GM23338 (cell line): ENCODE data around the gene PDE4B. TPM values are rescaled to one million over a fixed set of nuclear protein-coding genes. Genes with fewer than 3 reads are reported as not detected.
A peak's percentile ranks its signal among the peaks of the same experiment; 100 is the strongest.

Experiments
- ATAC-seq: fragments of 200-7000 bp; cut with Tn5 transposase; 3 replicates; pipeline ENCODE4 v1.9.1; 2020
- DNase-seq: peaks from one replicate; pipeline ENCODE4 v3.0.0-alpha.2; 2015; ENCODE audit warnings: low spot score
- H2AFZ ChIP-seq: fragments of 200-600 bp; sonication (generic); 2 replicates; pipeline ENCODE4 v1.8.0; 2016; ENCODE audit warnings: antibody characterized with exemption, mild to moderate bottlenecking, moderate library complexity
- H3F3A ChIP-seq: fragments of 200-600 bp; sonication (generic); replicated peaks from 2 replicates; pipeline ENCODE4 v1.8.0; 2017; ENCODE audit warnings: antibody characterized with exemption, mixed run types, low read depth
- H3K27ac ChIP-seq: fragments of 200-600 bp; sonication (generic); 2 replicates; pipeline ENCODE4 v1.6.1; 2016; ENCODE audit warnings: low read depth
- H3K27me3 ChIP-seq: fragments of 200-600 bp; sonication (generic); 2 replicates; pipeline ENCODE4 v1.8.0; 2016; ENCODE audit warnings: mild to moderate bottlenecking, mixed run types, moderate library complexity; ENCODE audit not compliant: insufficient read depth
- H3K36me3 ChIP-seq: fragments of 200-600 bp; sonication (generic); 2 replicates; pipeline ENCODE4 v1.8.0; 2016; ENCODE audit warnings: mild to moderate bottlenecking; ENCODE audit not compliant: insufficient read depth
- H3K4me1 ChIP-seq: fragments of 200-600 bp; sonication (generic); 2 replicates; pipeline ENCODE4 v1.8.0; 2016; ENCODE audit warnings: mild to moderate bottlenecking, moderate library complexity; ENCODE audit not compliant: insufficient read depth
- H3K4me2 ChIP-seq: fragments of 200-600 bp; sonication (generic); 2 replicates; pipeline ENCODE4 v1.7.1; 2017; ENCODE audit warnings: mixed run types
- H3K4me3 ChIP-seq: fragments of 200-600 bp; sonication (generic); 2 replicates; pipeline ENCODE4 v1.6.1; 2016; ENCODE audit warnings: mixed run types
- H3K79me2 ChIP-seq: fragments of 200-600 bp; sonication (generic); replicated peaks from 2 replicates; pipeline ENCODE4 v1.8.0; 2017; ENCODE audit warnings: mild to moderate bottlenecking; ENCODE audit not compliant: insufficient read depth
- H3K9me2 ChIP-seq: fragments of 200-600 bp; sonication (generic); 2 replicates; pipeline ENCODE4 v1.8.0; 2017; ENCODE audit not compliant: insufficient read depth
- H4K20me1 ChIP-seq: fragments of 200-600 bp; sonication (generic); replicated peaks from 2 replicates; pipeline ENCODE4 v1.8.0; 2017; ENCODE audit warnings: mild to moderate bottlenecking; ENCODE audit not compliant: insufficient read depth
- H3K27ac Mint-ChIP-seq: 2 replicates; pipeline ENCODE4 v1.8.0; 2020; ENCODE audit warnings: inconsistent platforms, mild to moderate bottlenecking, moderate library complexity, mixed read lengths
- H3K27me3 Mint-ChIP-seq: 3 replicates; pipeline ENCODE4 v1.8.0; 2022; ENCODE audit warnings: low read depth, mild to moderate bottlenecking, moderate library complexity, mixed read lengths, inconsistent platforms; ENCODE audit not compliant: insufficient read depth, poor library complexity
- H3K36me3 Mint-ChIP-seq: 3 replicates; pipeline ENCODE4 v1.8.0; 2021; ENCODE audit warnings: low read depth, mild to moderate bottlenecking, inconsistent platforms, moderate library complexity, mixed read lengths
- H3K4me1 Mint-ChIP-seq: 3 replicates; pipeline ENCODE4 v1.8.0; 2020; ENCODE audit warnings: mild to moderate bottlenecking, inconsistent platforms, mixed read lengths
- H3K4me3 Mint-ChIP-seq: 3 replicates; pipeline ENCODE4 v1.8.0; 2021; ENCODE audit warnings: moderate library complexity, mild to moderate bottlenecking, inconsistent platforms, mixed read lengths
- H3K9me3 Mint-ChIP-seq: 3 replicates; pipeline ENCODE4 v1.8.0; 2020; ENCODE audit warnings: moderate library complexity, mild to moderate bottlenecking, inconsistent platforms, mixed read lengths
- CREB1 ChIP-seq: fragments of 250-450 bp; sonication (Bioruptor Pico); IDR thresholded peaks from 2 replicates; pipeline ENCODE4 v1.5.0; 2020; ENCODE audit warnings: low read depth, mild to moderate bottlenecking, moderate library complexity
- CTCF ChIP-seq, 2 experiments: fragments of 200-600 bp in 1 of 2; sonication (generic) in 1 of 2; conservative IDR thresholded peaks; 2 replicates each; pipeline versions ENCODE4 v1.5.1 to v1.6.1; 2016 to 2017; ENCODE audit warnings: antibody characterized with exemption in 2 of 2, low read depth in 2 of 2, mild to moderate bottlenecking in 2 of 2, moderate library complexity in 1 of 2
- ETS1 ChIP-seq: IDR thresholded peaks from 2 replicates; pipeline ENCODE4 v1.6.1; 2016; ENCODE audit warnings: antibody characterized with exemption
- EZH2 ChIP-seq: fragments of 200-600 bp; sonication (generic); IDR thresholded peaks from one replicate; pipeline ENCODE4 v1.8.0; 2017; ENCODE audit warnings: antibody characterized with exemption, mild to moderate bottlenecking, low read depth; ENCODE audit not compliant: unreplicated experiment
- EZH2phosphoT487 ChIP-seq: fragments of 200-600 bp; sonication (generic); IDR thresholded peaks from one replicate; pipeline ENCODE4 v1.8.1; 2018; ENCODE audit warnings: antibody characterized with exemption; ENCODE audit not compliant: unreplicated experiment
- JUNB ChIP-seq: IDR thresholded peaks from one replicate; pipeline ENCODE4 v1.6.1; 2016; ENCODE audit warnings: antibody characterized with exemption; ENCODE audit not compliant: unreplicated experiment
- NANOG ChIP-seq: IDR thresholded peaks from 2 replicates; pipeline ENCODE4 v1.6.1; 2016; ENCODE audit warnings: antibody characterized with exemption, borderline replicate concordance
- POLR2AphosphoS5 ChIP-seq: IDR thresholded peaks from 2 replicates; pipeline ENCODE4 v1.6.1; 2016; ENCODE audit warnings: antibody characterized with exemption, low read depth
- REST ChIP-seq: IDR thresholded peaks from one replicate; pipeline ENCODE4 v1.6.1; 2018; ENCODE audit warnings: antibody characterized with exemption; ENCODE audit not compliant: unreplicated experiment
- STAT1 ChIP-seq: IDR thresholded peaks from one replicate; pipeline ENCODE4 v1.6.1; 2016; ENCODE audit warnings: antibody characterized with exemption; ENCODE audit not compliant: unreplicated experiment
- ZNF331 ChIP-seq: fragments of 250-450 bp; sonication (Bioruptor Pico); IDR thresholded peaks from 2 replicates; pipeline ENCODE4 v1.5.0; 2020; ENCODE audit warnings: low read depth, mild to moderate bottlenecking, moderate library complexity
- ZNF462 ChIP-seq: fragments of 250-450 bp; sonication (Bioruptor Pico); IDR thresholded peaks from 2 replicates; pipeline ENCODE4 v1.5.0; 2020; ENCODE audit warnings: mild to moderate bottlenecking, moderate library complexity
- polyA plus RNA-seq: library from polyadenylated mRNA; unstranded; fragments of >200 nt; fragmentation: Nextera tagmentation; extraction: Ambion mirVana; gene quantifications from 2 replicates; pipeline ENCODE4 v1.2.1, GENCODE V29; 2016
- total RNA-seq: library from RNA; depleted of rRNA; stranded (reverse); fragments of >200 nt; shearing (Covaris generic); gene quantifications from 2 replicates; pipeline ENCODE4 v1.2.3, GENCODE V29; 2014

The PDE4B gene
- total and polyA plus RNA-seq, 2 experiments from 2014 or later = 14.0 to 25.6 TPM

GRCh38 chr1:66356605-66357004, 563.9 kb downstream of the PDE4B start (continued):
- TF ChIP-seq EZH2phosphoT487 (no peak), CTCF (conservative IDR thresholded peaks at IDR 0.05; ENCODE audit: low read depth in 2 of 2) (no peak)

- H3K4me1 ChIP-seq = peaks cover 39% of the 10 kb centered on the region
- no peak overlapping the region for H2AFZ ChIP-seq
- peaks cover 58% of the 10 kb centered on the region for H3K79me2 ChIP-seq
- H4K20me1 ChIP-seq = no peaks in the 10 kb centered on the region
- no peaks in the 10 kb centered on the region for H3F3A ChIP-seq
- no peak overlapping the region for H3K27ac Mint-ChIP-seq
- peaks cover 2% of the 10 kb centered on the region for H3K27me3 Mint-ChIP-seq
- TF ChIP-seq NANOG (no peak), ZNF462 (CRISPR knock-in tag) (no peak), EZH2 (no peak), POLR2AphosphoS5 (no peak), ETS1 (no peak), STAT1 (no peak), REST (no peak), ZNF331 (no peak), EZH2phosphoT487 (no peak), CREB1 (no peak), JUNB (no peak)
- H3K4me1 Mint-ChIP-seq = peaks cover 51% of the 10 kb centered on the region
- H3K4me3 ChIP-seq = no peak overlapping the region
- H3K27ac ChIP-seq = no peak overlapping the region
- H3K27me3 ChIP-seq = no peaks in the 10 kb centered on the region
- peaks cover 5% of the 10 kb centered on the region; the same call in 1 of the 2 replicates for H3K36me3 ChIP-seq
- H3K4me3 Mint-ChIP-seq = no peak overlapping the region
- ATAC-seq (no peak), DNase-seq (no peak)
- H3K4me2 ChIP-seq = 0 out of 2 replicates have a peak overlapping the region, but pooled peaks have one; percentile 74
- no peaks in the 10 kb centered on the region for H3K9me2 ChIP-seq
- no peaks in the 10 kb centered on the region for H3K9me3 Mint-ChIP-seq
- H3K36me3 Mint-ChIP-seq = peaks cover 2% of the 10 kb centered on the region; the same call in 2 of the 3 replicates
Observed at GRCh38 chr1:66357021-66357420, 564.3 kb downstream of the PDE4B start.
